ENCODE data around the gene GRWD1. TPM values are rescaled to one million over a fixed set of nuclear protein-coding genes. Genes with fewer than 3 reads are reported as not detected.

The GRWD1 gene
- total RNA-seq, 1 donor from 2014 or later: 41.4 TPM

- no peaks in the 10 kb centered on the region for H3K79me2 ChIP-seq (ENCODE audit: insufficient read depth, low read length)
- Mint-ChIP-seq H3K4me3 (ENCODE audit: unreplicated experiment) (no peak overlapping the region), H3K4me1 (ENCODE audit: low read depth, unreplicated experiment) (peaks cover 2% of the 10 kb centered on the region), H3K27me3 (ENCODE audit: low read depth, unreplicated experiment) (no peaks in the 10 kb centered on the region), H3K9me3 (ENCODE audit: unreplicated experiment) (peaks cover 6% of the 10 kb centered on the region), H3K36me3 (ENCODE audit: low read depth, unreplicated experiment) (peaks cover 17% of the 10 kb centered on the region), H3K27ac (ENCODE audit: unreplicated experiment) (no peak overlapping the region)
- no peak overlapping the region for H3K27ac ChIP-seq (ENCODE audit: low read depth, low read length)
- H3K9me3 ChIP-seq (ENCODE audit: insufficient read depth, low read depth, low read length): peaks cover 6% of the 10 kb centered on the region
- FAIRE-seq (no peak), DNase-seq (ENCODE audit: low read depth) (no peak)
- no peak overlapping the region for H3K4me3 ChIP-seq (ENCODE audit: insufficient read depth, low read depth, low read length)
- H3K9ac ChIP-seq (ENCODE audit: low read length): no peak overlapping the region
- no peaks in the 10 kb centered on the region for H3K4me1 ChIP-seq (ENCODE audit: insufficient read depth, low read length)
- H3K27me3 ChIP-seq (ENCODE audit: insufficient read depth, low read length): no peaks in the 10 kb centered on the region
- no peak for TF ChIP-seq EZH2 (IDR thresholded peaks at IDR 0.05; ENCODE audit: insufficient read depth, low read length)
- TF ChIP-seq, protein P1, sequence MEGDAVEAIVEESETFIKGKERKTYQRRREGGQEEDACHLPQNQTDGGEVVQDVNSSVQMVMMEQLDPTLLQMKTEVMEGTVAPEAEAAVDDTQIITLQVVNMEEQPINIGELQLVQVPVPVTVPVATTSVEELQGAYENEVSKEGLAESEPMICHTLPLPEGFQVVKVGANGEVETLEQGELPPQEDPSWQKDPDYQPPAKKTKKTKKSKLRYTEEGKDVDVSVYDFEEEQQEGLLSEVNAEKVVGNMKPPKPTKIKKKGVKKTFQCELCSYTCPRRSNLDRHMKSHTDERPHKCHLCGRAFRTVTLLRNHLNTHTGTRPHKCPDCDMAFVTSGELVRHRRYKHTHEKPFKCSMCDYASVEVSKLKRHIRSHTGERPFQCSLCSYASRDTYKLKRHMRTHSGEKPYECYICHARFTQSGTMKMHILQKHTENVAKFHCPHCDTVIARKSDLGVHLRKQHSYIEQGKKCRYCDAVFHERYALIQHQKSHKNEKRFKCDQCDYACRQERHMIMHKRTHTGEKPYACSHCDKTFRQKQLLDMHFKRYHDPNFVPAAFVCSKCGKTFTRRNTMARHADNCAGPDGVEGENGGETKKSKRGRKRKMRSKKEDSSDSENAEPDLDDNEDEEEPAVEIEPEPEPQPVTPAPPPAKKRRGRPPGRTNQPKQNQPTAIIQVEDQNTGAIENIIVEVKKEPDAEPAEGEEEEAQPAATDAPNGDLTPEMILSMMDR (IDR thresholded peaks at IDR 0.05; ENCODE audit: insufficient read depth, low read depth, low read length): no peak
- no peak overlapping the region for H3K4me2 ChIP-seq (ENCODE audit: low read length)
- no peaks in the 10 kb centered on the region for H3K36me3 ChIP-seq (ENCODE audit: insufficient read depth, low read length)
- no peaks in the 10 kb centered on the region for H4K20me1 ChIP-seq (ENCODE audit: insufficient read depth, low read length)
- H2AFZ ChIP-seq (ENCODE audit: low read depth, low read length): no peak overlapping the region
Observed at GRCh38 chr19:48405850-48406249, 39.9 kb upstream of the GRWD1 start.

- no peaks in the 10 kb centered on the region for H3K9me3 ChIP-seq (ENCODE audit: insufficient read depth, low read depth, low read length)
- no peaks in the 10 kb centered on the region for H3K27me3 ChIP-seq (ENCODE audit: insufficient read depth, low read length)
- peak overlapping the region; percentile 83 for H3K4me2 ChIP-seq (ENCODE audit: low read length)
- peak overlapping the region; percentile 8 for H3K4me3 Mint-ChIP-seq (ENCODE audit: unreplicated experiment)
- H3K27ac ChIP-seq (ENCODE audit: low read depth, low read length): no peak overlapping the region
- no peak overlapping the region for H3K9ac ChIP-seq (ENCODE audit: low read length)
- no peaks in the 10 kb centered on the region for H3K27me3 Mint-ChIP-seq (ENCODE audit: low read depth, unreplicated experiment)
- peak overlapping the region; percentile 78 for H3K27ac Mint-ChIP-seq (ENCODE audit: unreplicated experiment)
- H3K4me1 ChIP-seq (ENCODE audit: insufficient read depth, low read length): peaks cover 18% of the 10 kb centered on the region
- H2AFZ ChIP-seq (ENCODE audit: low read depth, low read length): peak overlapping the region; percentile 60
- no peak for FAIRE-seq
- peaks cover 17% of the 10 kb centered on the region for H3K36me3 Mint-ChIP-seq (ENCODE audit: low read depth, unreplicated experiment)
- H4K20me1 ChIP-seq (ENCODE audit: insufficient read depth, low read length): no peaks in the 10 kb centered on the region
- peaks cover 4% of the 10 kb centered on the region for H3K9me3 Mint-ChIP-seq (ENCODE audit: unreplicated experiment)
- no peaks in the 10 kb centered on the region for H3K79me2 ChIP-seq (ENCODE audit: insufficient read depth, low read length)
- H3K4me3 ChIP-seq (ENCODE audit: insufficient read depth, low read depth, low read length): peak overlapping the region; percentile 37
- no peak for DNase-seq (ENCODE audit: low read depth)
- no peaks in the 10 kb centered on the region for H3K36me3 ChIP-seq (ENCODE audit: insufficient read depth, low read length)
- H3K4me1 Mint-ChIP-seq (ENCODE audit: low read depth, unreplicated experiment): peaks cover 14% of the 10 kb centered on the region
- TF ChIP-seq, protein P1 (IDR thresholded peaks at IDR 0.05; ENCODE audit: insufficient read depth, low read depth, low read length): no peak
- TF ChIP-seq EZH2 (IDR thresholded peaks at IDR 0.05; ENCODE audit: insufficient read depth, low read length): no peak
Observed at GRCh38 chr19:48413879-48414587, 31.8 kb upstream of the GRWD1 start.

- Histone ChIP-seq H3K9ac (ENCODE audit: low read length) (no peak overlapping the region), H4K20me1 (ENCODE audit: insufficient read depth, low read length) (no peaks in the 10 kb centered on the region), H2AFZ (ENCODE audit: low read depth, low read length) (no peak overlapping the region), H3K27me3 (ENCODE audit: insufficient read depth, low read length) (no peaks in the 10 kb centered on the region), H3K79me2 (ENCODE audit: insufficient read depth, low read length) (no peaks in the 10 kb centered on the region), H3K4me2 (ENCODE audit: low read length) (peak overlapping the region; percentile 83), H3K9me3 (ENCODE audit: insufficient read depth, low read depth, low read length) (no peaks in the 10 kb centered on the region), H3K36me3 (ENCODE audit: insufficient read depth, low read length) (no peaks in the 10 kb centered on the region), H3K27ac (ENCODE audit: low read depth, low read length) (no peak overlapping the region), H3K4me1 (ENCODE audit: insufficient read depth, low read length) (peaks cover 18% of the 10 kb centered on the region), H3K4me3 (ENCODE audit: insufficient read depth, low read depth, low read length) (no peak overlapping the region)
- DNase-seq (ENCODE audit: low read depth) (peak; percentile 30), FAIRE-seq (no peak)
- Mint-ChIP-seq H3K4me3 (ENCODE audit: unreplicated experiment) (no peak overlapping the region), H3K27me3 (ENCODE audit: low read depth, unreplicated experiment) (no peaks in the 10 kb centered on the region), H3K36me3 (ENCODE audit: low read depth, unreplicated experiment) (peaks cover 12% of the 10 kb centered on the region), H3K27ac (ENCODE audit: unreplicated experiment) (no peak overlapping the region), H3K4me1 (ENCODE audit: low read depth, unreplicated experiment) (peaks cover 14% of the 10 kb centered on the region), H3K9me3 (ENCODE audit: unreplicated experiment) (peaks cover 2% of the 10 kb centered on the region)
- TF ChIP-seq, protein P1 (IDR thresholded peaks at IDR 0.05; ENCODE audit: insufficient read depth, low read depth, low read length): no peak
- TF ChIP-seq EZH2 (IDR thresholded peaks at IDR 0.05; ENCODE audit: insufficient read depth, low read length): no peak
Observed at GRCh38 chr19:48415395-48415794, 30.4 kb upstream of the GRWD1 start.

All from astrocyte (in vitro differentiated cells and primary cell).